A549 (cell line): Measurements from ENCODE around the gene FOXE1. TPM values are rescaled to one million over a fixed set of nuclear protein-coding genes. Genes with fewer than 3 reads are reported as not detected.

Source experiments
- ATAC-seq, 2 experiments: fragments of 200-7000 bp in 1 of 2; fragments of >200 bp in 1 of 2; cut with Nextera tagmentation in 1 of 2; cut with Tn5 transposase in 1 of 2; 3 replicates each; pipeline versions ENCODE4 v1.8.0 to v1.9.1; 2018 to 2020; ENCODE audit warnings: mild to moderate bottlenecking in 1 of 2, moderate library complexity in 1 of 2
- CTCF ChIA-PET: fragments of 300-600 bp; sonication (Branson Sonifier 250); formaldehyde crosslinking; extraction: SDS; loops from one replicate; lab custom pipeline; 2021; ENCODE audit warnings: antibody characterized with exemption, inconsistent platforms; lab: Yijun Ruan, JAX
- POLR2A ChIA-PET: fragments of 350-600 bp; formaldehyde crosslinking; extraction: SDS; loops from one replicate; lab custom pipeline; 2021; ENCODE audit warnings: antibody characterized with exemption, inconsistent platforms; lab: Yijun Ruan, JAX
- DNase-seq, 2 experiments: peaks; one replicate each; pipeline versions ENCODE4 v3.0.0 to v3.0.0-alpha.2; 2011 to 2016; ENCODE audit warnings: low read depth in 1 of 2, low spot score in 1 of 2
- FAIRE-seq: peaks from 2 replicates; lab custom pipeline; 2011; peaks lifted over from hg19 to GRCh38; lab: Jason Lieb, UNC
- H3K27ac ChIP-seq, 2 experiments: fragments of >200 bp; sonication (Bioruptor Twin); formaldehyde crosslinking; 3 replicates each; pipeline ENCODE4 v1.5.1; 2016 to 2017
- H3K4me1 ChIP-seq: fragments of >200 bp; sonication (Bioruptor Twin); formaldehyde crosslinking; 3 replicates; pipeline ENCODE4 v1.6.1; 2016
- H3K4me2 ChIP-seq: fragments of >200 bp; sonication (Bioruptor Twin); formaldehyde crosslinking; 3 replicates; pipeline ENCODE4 v1.6.1; 2016
- H3K4me3 ChIP-seq: fragments of >200 bp; sonication (Bioruptor Twin); formaldehyde crosslinking; 3 replicates; pipeline ENCODE4 v1.5.1; 2016
- H3K9me3 ChIP-seq: fragments of >200 bp; sonication (Bioruptor Twin); formaldehyde crosslinking; 3 replicates; pipeline ENCODE4 v1.6.1; 2016
- BHLHE40 ChIP-seq: IDR thresholded peaks from 2 replicates; pipeline ENCODE4 v1.6.1; 2012; ENCODE audit warnings: low read depth, low read length, inconsistent platforms
- CEBPB ChIP-seq, 2 experiments: fragments of >200 bp in 1 of 2; sonication (Bioruptor Twin) in 1 of 2; formaldehyde crosslinking in 1 of 2; IDR thresholded peaks; 2 replicates each; pipeline ENCODE4 v1.6.1; 2012 to 2016
- CHD4 ChIP-seq: fragments of 200-600 bp; sonication (generic); IDR thresholded peaks from 2 replicates; pipeline ENCODE4 v1.6.1; 2016; ENCODE audit warnings: antibody characterized with exemption, mild to moderate bottlenecking, borderline replicate concordance
- ELK1 ChIP-seq: fragments of 150-350 bp; IDR thresholded peaks from 2 replicates; pipeline ENCODE4 v1.6.1; 2014; ENCODE audit warnings: low read depth, mild to moderate bottlenecking, low read length
- EP300 ChIP-seq, 2 experiments: fragments of >200 bp; sonication (Bioruptor Twin); formaldehyde crosslinking; IDR thresholded peaks; 2 replicates in 1 of 2; 3 replicates in 1 of 2; pipeline ENCODE4 v1.6.1; 2016 to 2017
- ESRRA ChIP-seq: fragments of 150-350 bp; IDR thresholded peaks from 2 replicates; pipeline ENCODE4 v1.6.1; 2014; ENCODE audit warnings: mild to moderate bottlenecking, low read length, borderline replicate concordance
- HDAC2 ChIP-seq: fragments of 200-600 bp; sonication (generic); IDR thresholded peaks from 2 replicates; pipeline ENCODE4 v1.6.1; 2016
- HEYL ChIP-seq: fragments of 250-450 bp; sonication (Bioruptor Pico); IDR thresholded peaks from 2 replicates; pipeline ENCODE4 v1.8.0; 2021; ENCODE audit warnings: mild to moderate bottlenecking, moderate library complexity
- HMGXB4 ChIP-seq: fragments of 250-450 bp; sonication (Bioruptor Pico); IDR thresholded peaks from 2 replicates; pipeline ENCODE4 v1.5.0; 2021; ENCODE audit warnings: mild to moderate bottlenecking, moderate library complexity, borderline replicate concordance
- HOXB13 ChIP-seq: fragments of 250-450 bp; sonication (Bioruptor Pico); IDR thresholded peaks from 2 replicates; pipeline ENCODE4 v1.5.0; 2020; ENCODE audit warnings: low read depth, mild to moderate bottlenecking, moderate library complexity
- MAFK ChIP-seq: fragments of 450-650 bp; IDR thresholded peaks from 2 replicates; pipeline ENCODE4 v1.6.1; 2014; ENCODE audit not compliant: partially characterized antibody
- MYC ChIP-seq: IDR thresholded peaks from 2 replicates; pipeline ENCODE4 v1.6.1; 2012; ENCODE audit warnings: mild to moderate bottlenecking, inconsistent platforms, low read length, improper control_type of control experiment, borderline replicate concordance
- NR3C1 ChIP-seq: fragments of >200 bp; sonication (Bioruptor Twin); formaldehyde crosslinking; IDR thresholded peaks from 3 replicates; pipeline ENCODE4 v1.6.1; 2017
- PHF8 ChIP-seq: fragments of 200-600 bp; sonication (generic); IDR thresholded peaks from 2 replicates; pipeline ENCODE4 v1.6.1; 2016; ENCODE audit warnings: low read depth, mild to moderate bottlenecking, antibody characterized with exemption, moderate library complexity, borderline replicate concordance
- POLR2AphosphoS2 ChIP-seq: conservative IDR thresholded peaks from 2 replicates; pipeline ENCODE4 v1.6.1; 2012; ENCODE audit warnings: low read length, improper control_type of control experiment, inconsistent platforms
- RCOR1 ChIP-seq: fragments of 150-350 bp; IDR thresholded peaks from 2 replicates; pipeline ENCODE4 v1.6.1; 2014; ENCODE audit warnings: antibody characterized with exemption, low read length, low read depth
- TFCP2L1 ChIP-seq: fragments of 250-450 bp; sonication (Bioruptor Pico); IDR thresholded peaks from 2 replicates; pipeline ENCODE4 v1.5.0; 2021; ENCODE audit warnings: mild to moderate bottlenecking
- ZC3H11A ChIP-seq: fragments of 450-650 bp; IDR thresholded peaks from 2 replicates; pipeline ENCODE4 v1.6.1; 2014; ENCODE audit warnings: antibody characterized with exemption, mild to moderate bottlenecking
- ZNF302 ChIP-seq: fragments of 250-450 bp; sonication (Bioruptor Pico); IDR thresholded peaks from 2 replicates; pipeline ENCODE4 v1.9.0; 2021; ENCODE audit warnings: inconsistent platforms, mild to moderate bottlenecking, moderate library complexity
- WGBS: methylation state at CpG from one replicate; pipeline ENCODE4 v1.1.6; 2017; ENCODE audit errors: missing lambda C conversion rate; 5-methylcytosine and 5-hydroxymethylcytosine counted together
- polyA plus RNA-seq, 4 experiments: library from polyadenylated mRNA; depleted of rRNA in 3 of 4; stranded (reverse); fragments of >200 nt; fragmentation: RNase III in 1 of 4; extraction: RNeasy Plus Mini Kit Qiagen cat#74134 plus additional on column Dnase treatment in 1 of 4; gene quantifications; 2 replicates in 3 of 4; 3 replicates in 1 of 4; pipeline ENCODE4 v1.2.3, GENCODE V29; 2011 to 2017
- TF ChIP-seq, protein P1 (sequence below): IDR thresholded peaks from 2 replicates; pipeline ENCODE4 v1.6.1; 2012
- TF ChIP-seq, protein P2 (sequence below): fragments of >200 bp; sonication (Bioruptor Twin); formaldehyde crosslinking; IDR thresholded peaks from 3 replicates; pipeline ENCODE4 v1.5.1; 2016
- TF ChIP-seq, protein P3 (sequence below): fragments of 250-450 bp; sonication (Bioruptor Pico); IDR thresholded peaks from 2 replicates; pipeline ENCODE4 v1.5.0; 2020; ENCODE audit warnings: low read depth, mild to moderate bottlenecking, moderate library complexity
- TF ChIP-seq, protein P4 (sequence below): fragments of 200-600 bp; sonication (generic); IDR thresholded peaks from 2 replicates; pipeline ENCODE4 v1.6.1; 2016; ENCODE audit warnings: antibody characterized with exemption, mild to moderate bottlenecking, moderate library complexity

FOXE1 gene
- polyA plus RNA-seq, 2 of the 4 experiments (the other 2 are of a cell fraction) = 5.5 to 6.3 TPM

- DNase-seq = no peak
- Histone ChIP-seq H3K4me3 (no peak overlapping the region), H3K9me3 (no peaks in the 10 kb centered on the region), H3K4me1 (peaks cover 5% of the 10 kb centered on the region; the same call in 1 of the 3 replicates)
- no peak for ATAC-seq
- FAIRE-seq = no peak
- POLR2A ChIA-PET = no interaction called here
- no peak for TF ChIP-seq ESRRA
- no peak for TF ChIP-seq CHD4
- no peak for TF ChIP-seq HOXB13 (CRISPR knock-in tag)
- no peak for TF ChIP-seq HDAC2
- TF ChIP-seq, protein P1, sequence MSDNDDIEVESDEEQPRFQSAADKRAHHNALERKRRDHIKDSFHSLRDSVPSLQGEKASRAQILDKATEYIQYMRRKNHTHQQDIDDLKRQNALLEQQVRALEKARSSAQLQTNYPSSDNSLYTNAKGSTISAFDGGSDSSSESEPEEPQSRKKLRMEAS = no peak
- no peak for TF ChIP-seq ZC3H11A
- no peak for TF ChIP-seq MYC
- no peak for TF ChIP-seq NR3C1
- TF ChIP-seq, protein P2, sequence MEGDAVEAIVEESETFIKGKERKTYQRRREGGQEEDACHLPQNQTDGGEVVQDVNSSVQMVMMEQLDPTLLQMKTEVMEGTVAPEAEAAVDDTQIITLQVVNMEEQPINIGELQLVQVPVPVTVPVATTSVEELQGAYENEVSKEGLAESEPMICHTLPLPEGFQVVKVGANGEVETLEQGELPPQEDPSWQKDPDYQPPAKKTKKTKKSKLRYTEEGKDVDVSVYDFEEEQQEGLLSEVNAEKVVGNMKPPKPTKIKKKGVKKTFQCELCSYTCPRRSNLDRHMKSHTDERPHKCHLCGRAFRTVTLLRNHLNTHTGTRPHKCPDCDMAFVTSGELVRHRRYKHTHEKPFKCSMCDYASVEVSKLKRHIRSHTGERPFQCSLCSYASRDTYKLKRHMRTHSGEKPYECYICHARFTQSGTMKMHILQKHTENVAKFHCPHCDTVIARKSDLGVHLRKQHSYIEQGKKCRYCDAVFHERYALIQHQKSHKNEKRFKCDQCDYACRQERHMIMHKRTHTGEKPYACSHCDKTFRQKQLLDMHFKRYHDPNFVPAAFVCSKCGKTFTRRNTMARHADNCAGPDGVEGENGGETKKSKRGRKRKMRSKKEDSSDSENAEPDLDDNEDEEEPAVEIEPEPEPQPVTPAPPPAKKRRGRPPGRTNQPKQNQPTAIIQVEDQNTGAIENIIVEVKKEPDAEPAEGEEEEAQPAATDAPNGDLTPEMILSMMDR = no peak
- TF ChIP-seq, all 56 proteins: peak for 0
- 94% methylated on average over 10 of the region's 10 CpGs for WGBS
- CTCF ChIA-PET = interaction anchor here (0.9 to 1.4 kb wide), 3 partner anchors 10 to 69 kb away, joined by 3 to 4 read pairs (median 3); no protein-coding TSS in a partner anchor
- Histone ChIP-seq H3K27ac (no peak overlapping the region), H3K4me2 (no peak overlapping the region)
Observed at GRCh38 chr9:97831843-97832636, 21.0 kb upstream of the FOXE1 start.

- H3K4me2 ChIP-seq = no peak overlapping the region
- DNase-seq = no peak
- no peaks in the 10 kb centered on the region; the same call in 2 of the 3 replicates for H3K9me3 ChIP-seq
- H3K4me3 ChIP-seq = no peak overlapping the region
- H3K4me1 ChIP-seq = no peaks in the 10 kb centered on the region
- no peak overlapping the region for H3K27ac ChIP-seq
- no peak for TF ChIP-seq HMGXB4 (CRISPR knock-in tag)
- TF ChIP-seq RCOR1 = no peak
- TF ChIP-seq EP300 (IDR thresholded peaks at IDR 0.05) = no peak
- TF ChIP-seq POLR2AphosphoS2 = no peak
- TF ChIP-seq HEYL (CRISPR knock-in tag) = no peak
- TF ChIP-seq PHF8 = no peak
- TF ChIP-seq, protein P3, sequence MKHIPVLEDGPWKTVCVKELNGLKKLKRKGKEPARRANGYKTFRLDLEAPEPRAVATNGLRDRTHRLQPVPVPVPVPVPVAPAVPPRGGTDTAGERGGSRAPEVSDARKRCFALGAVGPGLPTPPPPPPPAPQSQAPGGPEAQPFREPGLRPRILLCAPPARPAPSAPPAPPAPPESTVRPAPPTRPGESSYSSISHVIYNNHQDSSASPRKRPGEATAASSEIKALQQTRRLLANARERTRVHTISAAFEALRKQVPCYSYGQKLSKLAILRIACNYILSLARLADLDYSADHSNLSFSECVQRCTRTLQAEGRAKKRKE = no peak
- no peak for TF ChIP-seq BHLHE40
- TF ChIP-seq ZNF302 (CRISPR knock-in tag) = no peak
- ChIA-PET POLR2A (no interaction called here), CTCF (interaction anchor here (1.2 to 1.5 kb wide), 2 partner anchors 13 to 50 kb away, joined by 3 to 7 read pairs; no protein-coding TSS in a partner anchor)
- ATAC-seq = no peak
- no peak for FAIRE-seq
Observed at GRCh38 chr9:97840521-97840920, 12.5 kb upstream of the FOXE1 start.

GRCh38 chr9:97842960-97843359, 10.1 kb upstream of the FOXE1 start:
- Histone ChIP-seq H3K4me1 (no peaks in the 10 kb centered on the region), H3K4me2 (no peak overlapping the region), H3K27ac (no peak overlapping the region), H3K4me3 (no peak overlapping the region), H3K9me3 (no peaks in the 10 kb centered on the region)
- DNase-seq = no peak
- CTCF ChIA-PET = interaction anchor here (0.6 to 1.7 kb wide), 4 partner anchors 17 to 93 kb away, joined by 3 to 10 read pairs (median 4); no protein-coding TSS in a partner anchor
- WGBS = 80% methylated on average over 2 of the region's 2 CpGs
- no peak for ATAC-seq
- POLR2A ChIA-PET = no interaction called here
- no peak for FAIRE-seq
- TF ChIP-seq TFCP2L1 (no peak), MAFK (no peak), CEBPB (IDR thresholded peaks at IDR 0.05) (no peak), ELK1 (no peak), ZC3H11A (no peak)
- TF ChIP-seq, protein P1 = no peak
- TF ChIP-seq, protein P4, sequence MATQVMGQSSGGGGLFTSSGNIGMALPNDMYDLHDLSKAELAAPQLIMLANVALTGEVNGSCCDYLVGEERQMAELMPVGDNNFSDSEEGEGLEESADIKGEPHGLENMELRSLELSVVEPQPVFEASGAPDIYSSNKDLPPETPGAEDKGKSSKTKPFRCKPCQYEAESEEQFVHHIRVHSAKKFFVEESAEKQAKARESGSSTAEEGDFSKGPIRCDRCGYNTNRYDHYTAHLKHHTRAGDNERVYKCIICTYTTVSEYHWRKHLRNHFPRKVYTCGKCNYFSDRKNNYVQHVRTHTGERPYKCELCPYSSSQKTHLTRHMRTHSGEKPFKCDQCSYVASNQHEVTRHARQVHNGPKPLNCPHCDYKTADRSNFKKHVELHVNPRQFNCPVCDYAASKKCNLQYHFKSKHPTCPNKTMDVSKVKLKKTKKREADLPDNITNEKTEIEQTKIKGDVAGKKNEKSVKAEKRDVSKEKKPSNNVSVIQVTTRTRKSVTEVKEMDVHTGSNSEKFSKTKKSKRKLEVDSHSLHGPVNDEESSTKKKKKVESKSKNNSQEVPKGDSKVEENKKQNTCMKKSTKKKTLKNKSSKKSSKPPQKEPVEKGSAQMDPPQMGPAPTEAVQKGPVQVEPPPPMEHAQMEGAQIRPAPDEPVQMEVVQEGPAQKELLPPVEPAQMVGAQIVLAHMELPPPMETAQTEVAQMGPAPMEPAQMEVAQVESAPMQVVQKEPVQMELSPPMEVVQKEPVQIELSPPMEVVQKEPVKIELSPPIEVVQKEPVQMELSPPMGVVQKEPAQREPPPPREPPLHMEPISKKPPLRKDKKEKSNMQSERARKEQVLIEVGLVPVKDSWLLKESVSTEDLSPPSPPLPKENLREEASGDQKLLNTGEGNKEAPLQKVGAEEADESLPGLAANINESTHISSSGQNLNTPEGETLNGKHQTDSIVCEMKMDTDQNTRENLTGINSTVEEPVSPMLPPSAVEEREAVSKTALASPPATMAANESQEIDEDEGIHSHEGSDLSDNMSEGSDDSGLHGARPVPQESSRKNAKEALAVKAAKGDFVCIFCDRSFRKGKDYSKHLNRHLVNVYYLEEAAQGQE = no peak
